ENCODE data around the gene LRRC1. TPM values are rescaled to one million over a fixed set of nuclear protein-coding genes. Genes with fewer than 3 reads are reported as not detected.

The LRRC1 gene
- total RNA-seq, 1 donor from 2014 or later, result 16.3 TPM

GRCh38 chr6:53792973-53793317 lies 1.9 kb upstream of the LRRC1 start:
- DNase-seq (ENCODE audit: low spot score in 2 of 2), result no peak
- peak overlapping the region; percentile 84 to 93 for H3K4me3 ChIP-seq
- H3K27ac ChIP-seq, result peak overlapping the region in 1 of 2 donors; percentile 91
- no peaks in the 10 kb centered on the region for H3K36me3 ChIP-seq
- TF ChIP-seq CTCF (IDR thresholded peaks at IDR 0.05), result no peak
- peaks cover 3% of the 10 kb centered on the region in 2 donors for H3K4me1 ChIP-seq
- no peaks in the 10 kb centered on the region for H3K27me3 ChIP-seq
- H3K9me3 ChIP-seq, result peaks cover 0 to 20% of the 10 kb centered on the region in 2 donors
- intact Hi-C loops (cut with DNase I), result loop anchor here (5.0 to 10.0 kb wide), 4 partner anchors 66 to 438 kb away; partner anchors contain the start of gene GCLC

- intact Hi-C loops (cut with DNase I), result loop anchor here (1.0 to 10.0 kb wide), 6 partner anchors 66 to 439 kb away; partner anchors contain the start of gene GCLC
- TF ChIP-seq CTCF (IDR thresholded peaks at IDR 0.05), result no peak
- Histone ChIP-seq H3K9me3 (peaks cover 0 to 14% of the 10 kb centered on the region in 2 donors), H3K27ac (peak overlapping the region; percentile 74 to 91), H3K4me1 (peaks cover 3% of the 10 kb centered on the region in 2 donors), H3K36me3 (no peaks in the 10 kb centered on the region), H3K4me3 (peak overlapping the region; percentile 84 to 93), H3K27me3 (no peaks in the 10 kb centered on the region)
- DNase-seq (ENCODE audit: low spot score in 2 of 2), result peak in 1 of 2 donors; percentile 69
These were observed 1.3 kb upstream of the LRRC1 start for GRCh38 chr6:53793318-53794136.

- peak; percentile 46 to 82 (median 51) for TF ChIP-seq CTCF (IDR thresholded peaks at IDR 0.05)
- H3K27me3 ChIP-seq, result no peaks in the 10 kb centered on the region
- peak; percentile 31 to 86 for DNase-seq (ENCODE audit: low spot score in 2 of 2)
- H3K4me1 ChIP-seq, result peaks cover 3% of the 10 kb centered on the region in 2 donors
- peak overlapping the region; percentile 74 to 91 for H3K27ac ChIP-seq
- no peaks in the 10 kb centered on the region for H3K36me3 ChIP-seq
- H3K9me3 ChIP-seq, result peaks cover 0 to 8% of the 10 kb centered on the region in 2 donors
- intact Hi-C loops (cut with DNase I), result loop anchor here (1.0 to 10.0 kb wide), 6 partner anchors 67 to 439 kb away; partner anchors contain the start of gene GCLC
- peak overlapping the region; percentile 84 to 93 for H3K4me3 ChIP-seq
These were observed 577 bp upstream of the LRRC1 start for GRCh38 chr6:53794137-53794719.

- no peak for DNase-seq (ENCODE audit: low spot score in 2 of 2)
- peak overlapping the region; percentile 74 to 91 for H3K27ac ChIP-seq
- no peaks in the 10 kb centered on the region for H3K27me3 ChIP-seq
- H3K36me3 ChIP-seq, result no peaks in the 10 kb centered on the region
- peaks cover 3 to 7% of the 10 kb centered on the region in 2 donors for H3K4me1 ChIP-seq
- no peak for TF ChIP-seq CTCF (IDR thresholded peaks at IDR 0.05)
- intact Hi-C loops (cut with DNase I), result loop anchor here (2.0 to 10.0 kb wide), 3 partner anchors 37 to 441 kb away; no protein-coding TSS in a partner anchor
- H3K9me3 ChIP-seq, result no peaks in the 10 kb centered on the region
- peak overlapping the region; percentile 84 to 93 for H3K4me3 ChIP-seq
These were observed 516 bp downstream of the LRRC1 start for GRCh38 chr6:53795340-53795701.

GRCh38 chr6:53795702-53796450 lies 1.1 kb downstream of the LRRC1 start:
- Histone ChIP-seq H3K27me3 (no peaks in the 10 kb centered on the region), H3K36me3 (no peaks in the 10 kb centered on the region), H3K27ac (peak overlapping the region; percentile 74 to 91), H3K4me1 (peaks cover 3 to 7% of the 10 kb centered on the region in 2 donors), H3K9me3 (no peaks in the 10 kb centered on the region), H3K4me3 (peak overlapping the region; percentile 84 to 93)
- peak in 1 of 2 donors; percentile 67 for DNase-seq (ENCODE audit: low spot score in 2 of 2)
- no peak for TF ChIP-seq CTCF (IDR thresholded peaks at IDR 0.05)
- intact Hi-C loops (cut with DNase I), result loop anchor here (2.0 to 10.0 kb wide), 3 partner anchors 36 to 441 kb away; no protein-coding TSS in a partner anchor

Measured in ascending aorta (tissue), 2 donors.